PC-3 (cell line): ENCODE data around the gene CGNL1. TPM values are rescaled to one million over a fixed set of nuclear protein-coding genes. Genes with fewer than 3 reads are reported as not detected.

Experiments
- ATAC-seq: fragments of 200-7000 bp; cut with Tn5 transposase; 2 replicates; pipeline ENCODE4 v1.9.1; 2020; ENCODE audit warnings: mild to moderate bottlenecking, moderate library complexity
- BruUV-seq: library from RNA; stranded (reverse); fragments of 400-500 nt; replicated peaks from 2 replicates; lab custom pipeline; 2021; lab: Mats Ljungman, UMichigan
- CTCF ChIA-PET: fragments of 300-600 bp; sonication (Branson Sonifier 250); formaldehyde crosslinking; loops from one replicate; lab custom pipeline; 2022; ENCODE audit warnings: antibody characterized with exemption; lab: Charles Lee
- POLR2A ChIA-PET: fragments of 300-600 bp; sonication (Branson Sonifier 250); formaldehyde crosslinking; loops from one replicate; lab custom pipeline; 2022; ENCODE audit warnings: antibody characterized with exemption; ENCODE audit not compliant: unreplicated experiment; lab: Charles Lee
- DNase-seq: peaks from one replicate; pipeline ENCODE4 v3.0.0-alpha.2; 2015
- H2AFZ ChIP-seq: fragments of 300-600 bp; sonication (generic); 2 replicates; pipeline ENCODE4 v1.6.0; 2016; ENCODE audit warnings: antibody characterized with exemption, low read length
- H3F3A ChIP-seq: fragments of 300-600 bp; sonication (generic); one replicate; pipeline ENCODE4 v1.6.0; 2017; ENCODE audit warnings: antibody characterized with exemption, low read length, control low read depth, mild to moderate bottlenecking; ENCODE audit not compliant: unreplicated experiment
- H3K27ac ChIP-seq: fragments of 300-600 bp; sonication (generic); 2 replicates; pipeline ENCODE4 v1.5.1; 2016; ENCODE audit warnings: mild to moderate bottlenecking, low read length
- H3K27me3 ChIP-seq: fragments of 300-600 bp; sonication (generic); 2 replicates; pipeline ENCODE4 v1.6.1; 2016; ENCODE audit warnings: low read length, mixed read lengths
- H3K36me3 ChIP-seq: fragments of 300-600 bp; sonication (generic); 2 replicates; pipeline ENCODE4 v1.6.1; 2016; ENCODE audit warnings: low read depth, mixed run types, low read length, mixed read lengths
- H3K4me1 ChIP-seq: fragments of 300-600 bp; sonication (generic); 2 replicates; pipeline ENCODE4 v1.5.1; 2016; ENCODE audit warnings: low read length; ENCODE audit not compliant: insufficient read depth
- H3K4me2 ChIP-seq: fragments of 300-600 bp; sonication (generic); 2 replicates; pipeline ENCODE4 v1.6.0; 2016; ENCODE audit warnings: low read length
- H3K4me3 ChIP-seq: fragments of 300-600 bp; sonication (generic); 2 replicates; pipeline ENCODE4 v1.5.1; 2016; ENCODE audit warnings: mild to moderate bottlenecking, low read length, mixed read lengths
- H3K79me2 ChIP-seq: fragments of 300-600 bp; sonication (generic); 2 replicates; pipeline ENCODE4 v1.6.1; 2017; ENCODE audit warnings: low read length, mixed read lengths
- H3K9ac ChIP-seq: fragments of 300-600 bp; sonication (generic); 2 replicates; pipeline ENCODE4 v1.6.0; 2016; ENCODE audit warnings: mild to moderate bottlenecking, low read length
- H3K9me2 ChIP-seq: fragments of 300-600 bp; sonication (generic); replicated peaks from 2 replicates; pipeline ENCODE4 v1.6.1; 2016; ENCODE audit warnings: mixed run types, low read length, mixed read lengths
- H3K9me3 ChIP-seq: fragments of 300-600 bp; sonication (generic); 2 replicates; pipeline ENCODE4 v1.6.1; 2016; ENCODE audit warnings: low read length, mixed read lengths
- H4K20me1 ChIP-seq: fragments of 300-600 bp; sonication (generic); 2 replicates; pipeline ENCODE4 v1.6.1; 2016; ENCODE audit warnings: low read length, mixed read lengths
- EZH2 ChIP-seq: fragments of 300-600 bp; sonication (generic); IDR thresholded peaks from one replicate; pipeline ENCODE4 v1.6.1; 2017; ENCODE audit warnings: antibody characterized with exemption, mild to moderate bottlenecking, low read length; ENCODE audit not compliant: unreplicated experiment
- EZH2phosphoT487 ChIP-seq: fragments of 300-600 bp; sonication (generic); IDR thresholded peaks from 2 replicates; pipeline ENCODE4 v1.6.1; 2018; ENCODE audit warnings: mild to moderate bottlenecking, antibody characterized with exemption, low read length, borderline replicate concordance
- intact Hi-C: fragments of 100-400 bp; cut with micrococcal nuclease; formaldehyde crosslinking; loops from 2 replicates; pipeline ENCODE4 v1.9.0; 2023
- total RNA-seq: library from RNA; depleted of rRNA; stranded (reverse); fragments of >200 nt; gene quantifications from 2 replicates; pipeline ENCODE4 v1.2.3, GENCODE V29; 2014
- TF ChIP-seq, protein P1 (sequence below): fragments of 300-600 bp; sonication (generic); conservative IDR thresholded peaks from 2 replicates; pipeline ENCODE4 v1.5.1; 2017; ENCODE audit warnings: antibody characterized with exemption, low read depth, mild to moderate bottlenecking, low read length

The CGNL1 gene
- total RNA-seq, 1 experiment from 2014 or later: 0.66 TPM

DNA sequence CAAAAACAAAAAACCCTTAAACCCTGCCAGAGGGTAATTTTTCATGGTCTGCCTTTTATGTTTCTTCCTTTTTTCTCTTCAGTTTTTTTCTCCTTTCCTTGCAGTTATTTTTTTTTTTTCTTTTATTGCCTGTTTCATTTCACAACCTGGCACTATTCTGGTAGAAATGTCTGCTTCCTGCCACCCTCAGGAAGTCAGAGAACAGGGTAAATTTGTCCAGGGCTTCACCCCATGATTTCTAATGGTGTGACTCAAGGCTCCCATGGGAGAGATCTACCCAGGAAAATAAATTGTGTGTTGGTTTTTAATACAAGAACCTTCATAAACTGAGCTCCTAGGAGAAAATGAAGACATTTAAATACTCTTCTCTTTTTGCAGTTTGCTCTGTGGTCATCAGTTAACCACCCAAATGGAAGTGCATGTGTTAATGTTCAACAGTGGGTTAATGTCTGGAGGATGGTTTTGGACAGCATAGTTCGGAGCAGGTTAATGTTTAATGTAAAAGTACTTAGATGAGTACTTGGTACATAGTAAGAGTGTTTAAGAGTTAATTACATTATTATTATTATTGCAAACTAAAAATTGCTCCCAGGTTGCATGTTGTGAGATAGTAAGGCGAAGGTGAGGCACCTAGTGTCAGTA, 45.9 kb downstream of the CGNL1 start:
- TF ChIP-seq, protein P1, sequence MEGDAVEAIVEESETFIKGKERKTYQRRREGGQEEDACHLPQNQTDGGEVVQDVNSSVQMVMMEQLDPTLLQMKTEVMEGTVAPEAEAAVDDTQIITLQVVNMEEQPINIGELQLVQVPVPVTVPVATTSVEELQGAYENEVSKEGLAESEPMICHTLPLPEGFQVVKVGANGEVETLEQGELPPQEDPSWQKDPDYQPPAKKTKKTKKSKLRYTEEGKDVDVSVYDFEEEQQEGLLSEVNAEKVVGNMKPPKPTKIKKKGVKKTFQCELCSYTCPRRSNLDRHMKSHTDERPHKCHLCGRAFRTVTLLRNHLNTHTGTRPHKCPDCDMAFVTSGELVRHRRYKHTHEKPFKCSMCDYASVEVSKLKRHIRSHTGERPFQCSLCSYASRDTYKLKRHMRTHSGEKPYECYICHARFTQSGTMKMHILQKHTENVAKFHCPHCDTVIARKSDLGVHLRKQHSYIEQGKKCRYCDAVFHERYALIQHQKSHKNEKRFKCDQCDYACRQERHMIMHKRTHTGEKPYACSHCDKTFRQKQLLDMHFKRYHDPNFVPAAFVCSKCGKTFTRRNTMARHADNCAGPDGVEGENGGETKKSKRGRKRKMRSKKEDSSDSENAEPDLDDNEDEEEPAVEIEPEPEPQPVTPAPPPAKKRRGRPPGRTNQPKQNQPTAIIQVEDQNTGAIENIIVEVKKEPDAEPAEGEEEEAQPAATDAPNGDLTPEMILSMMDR: no peak
- TF ChIP-seq EZH2 (no peak), EZH2phosphoT487 (no peak)

DNA sequence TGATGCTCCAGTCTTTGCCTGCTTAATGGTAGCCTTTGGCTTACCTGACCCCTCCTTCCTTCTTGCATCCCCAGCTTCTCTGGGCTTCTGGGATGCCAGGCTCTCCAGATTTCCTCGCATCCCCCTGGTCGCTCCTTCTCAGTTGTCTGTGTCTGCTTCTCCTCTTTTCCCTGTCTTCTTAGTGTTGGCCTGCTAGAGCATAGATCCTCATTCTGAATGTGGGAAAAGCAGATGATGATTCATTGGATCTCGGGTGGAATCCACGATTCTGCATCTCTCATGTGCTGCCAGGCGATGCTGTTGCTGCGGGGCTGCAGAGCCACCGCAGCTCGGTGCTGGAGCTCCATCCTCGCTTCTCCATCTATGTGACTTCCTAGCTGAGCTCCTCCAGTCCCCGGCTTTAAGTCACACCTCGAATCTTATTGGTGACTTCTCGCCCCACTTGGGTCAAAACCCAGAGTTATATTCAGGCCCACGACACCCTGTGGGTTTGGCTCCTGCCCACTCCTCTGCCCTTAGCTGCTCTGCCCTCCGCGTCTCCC, 47.4 kb downstream of the CGNL1 start:
- no peak for ATAC-seq
- H3K36me3 ChIP-seq: no peaks in the 10 kb centered on the region
- no peak overlapping the region for H3K4me2 ChIP-seq
- no peaks in the 10 kb centered on the region for H3F3A ChIP-seq
- no TSS peak for BruUV-seq
- CTCF ChIA-PET: no interaction called here
- peaks cover 14% of the 10 kb centered on the region for H3K4me1 ChIP-seq
- H3K4me3 ChIP-seq: no peak overlapping the region
- no peaks in the 10 kb centered on the region for H3K9me3 ChIP-seq
- no peaks in the 10 kb centered on the region for H3K79me2 ChIP-seq
- H2AFZ ChIP-seq: no peak overlapping the region
- no peaks in the 10 kb centered on the region for H3K27me3 ChIP-seq
- no peaks in the 10 kb centered on the region for H3K9me2 ChIP-seq
- no peak for DNase-seq
- TF ChIP-seq EZH2phosphoT487 (no peak), EZH2 (no peak)
- TF ChIP-seq, protein P1: no peak
- intact Hi-C loops: no loop called here
- POLR2A ChIA-PET: no interaction called here
- no peak overlapping the region for H3K27ac ChIP-seq
- H4K20me1 ChIP-seq: no peaks in the 10 kb centered on the region
- H3K9ac ChIP-seq: no peak overlapping the region

More for the DNA sequence above, 45.9 kb downstream of the CGNL1 start:
- ATAC-seq: no peak
- no peak overlapping the region for H2AFZ ChIP-seq
- no peak overlapping the region for H3K4me3 ChIP-seq
- H3K9me3 ChIP-seq: no peaks in the 10 kb centered on the region
- no peaks in the 10 kb centered on the region for H3K9me2 ChIP-seq
- no peaks in the 10 kb centered on the region for H3F3A ChIP-seq
- H3K4me2 ChIP-seq: no peak overlapping the region
- H4K20me1 ChIP-seq: no peaks in the 10 kb centered on the region
- H3K9ac ChIP-seq: no peak overlapping the region
- H3K79me2 ChIP-seq: no peaks in the 10 kb centered on the region
- H3K4me1 ChIP-seq: peaks cover 6% of the 10 kb centered on the region
- no peaks in the 10 kb centered on the region for H3K36me3 ChIP-seq
- BruUV-seq: no TSS peak
- intact Hi-C loops: no loop called here
- CTCF ChIA-PET: no interaction called here
- DNase-seq: no peak
- no peak overlapping the region for H3K27ac ChIP-seq
- H3K27me3 ChIP-seq: no peaks in the 10 kb centered on the region
- POLR2A ChIA-PET: no interaction called here

DNA sequence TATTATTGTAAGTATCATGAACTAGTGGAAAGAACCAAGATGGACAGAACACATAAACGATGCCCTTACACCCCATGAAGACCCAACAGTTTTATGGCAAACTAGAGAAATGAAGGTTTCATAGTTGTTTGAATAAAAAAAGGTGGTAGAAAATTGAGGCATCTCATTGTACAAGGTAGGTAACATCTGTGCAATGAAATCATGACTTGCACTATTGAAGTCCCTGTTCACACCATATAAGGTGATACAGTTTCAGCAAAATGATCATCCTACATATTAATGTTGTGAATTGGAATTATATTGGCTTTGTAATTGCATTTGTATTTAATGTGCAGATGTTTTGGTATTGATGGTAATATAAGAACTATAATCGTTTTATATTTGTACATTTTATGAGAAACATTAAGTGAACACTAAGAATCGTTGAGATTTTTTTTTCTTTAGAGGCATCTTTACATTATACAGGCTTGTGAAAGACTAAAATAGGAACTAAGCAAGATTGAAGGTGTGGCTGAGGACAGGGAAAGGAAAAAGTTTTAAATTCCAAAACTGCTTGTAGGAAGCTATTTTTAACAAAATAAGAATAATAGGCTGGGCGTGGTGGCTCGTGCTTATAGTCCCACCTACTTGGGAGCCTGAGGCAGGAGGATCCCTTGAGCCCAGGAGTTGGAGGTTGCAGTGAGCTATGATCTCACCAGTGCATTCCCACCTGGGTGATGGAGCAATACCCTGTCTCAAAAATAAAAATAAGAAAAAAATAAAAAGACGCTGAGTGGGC, 48.5 kb downstream of the CGNL1 start:
- Histone ChIP-seq H3K9ac (no peak overlapping the region), H2AFZ (no peak overlapping the region), H4K20me1 (no peaks in the 10 kb centered on the region), H3K4me1 (peaks cover 14% of the 10 kb centered on the region), H3K27ac (no peak overlapping the region), H3K9me3 (no peaks in the 10 kb centered on the region), H3F3A (no peaks in the 10 kb centered on the region), H3K27me3 (no peaks in the 10 kb centered on the region), H3K4me2 (no peak overlapping the region), H3K4me3 (no peak overlapping the region), H3K9me2 (no peaks in the 10 kb centered on the region), H3K36me3 (no peaks in the 10 kb centered on the region), H3K79me2 (no peaks in the 10 kb centered on the region)
- ChIA-PET POLR2A (no interaction called here), CTCF (no interaction called here)
- intact Hi-C loops: no loop called here
- TF ChIP-seq EZH2phosphoT487: no peak
- TF ChIP-seq, protein P1: no peak
- BruUV-seq: no TSS peak
- no peak for ATAC-seq
- no peak for DNase-seq
